GM21360 (cell line): ENCODE data around the gene IGFBP5.
A peak's percentile ranks its signal among the peaks of the same experiment; 100 is the strongest.

Source experiments
- ATAC-seq: cut with Tn5 transposase; IDR thresholded peaks from one replicate; pipeline ENCODE4 v1.9.1; 2021; ENCODE audit warnings: mild to moderate bottlenecking, moderate library complexity; ENCODE audit not compliant: unreplicated experiment

Gene IGFBP5

GRCh38 chr2:216670266-216671080, 24.9 kb downstream of the IGFBP5 start:
- no peak for ATAC-seq

GRCh38 chr2:216666461-216667233, 28.7 kb downstream of the IGFBP5 start:
- peak; percentile 58 for ATAC-seq

- ATAC-seq = no peak
Observed at GRCh38 chr2:216665717-216666116, 29.6 kb downstream of the IGFBP5 start.

- ATAC-seq = no peak
Observed at GRCh38 chr2:216665242-216665641, 30.1 kb downstream of the IGFBP5 start.

GRCh38 chr2:216664593-216665034, 30.7 kb downstream of the IGFBP5 start:
- no peak for ATAC-seq

- no peak for ATAC-seq
Observed at GRCh38 chr2:216663846-216664245, 31.5 kb downstream of the IGFBP5 start.

- no peak for ATAC-seq
Observed at GRCh38 chr2:216663106-216663505, 32.2 kb downstream of the IGFBP5 start.

- no peak for ATAC-seq
Observed at GRCh38 chr2:216661639-216662375, 33.5 kb downstream of the IGFBP5 start.

- no peak for ATAC-seq
Observed at GRCh38 chr2:216661051-216661450, 34.3 kb downstream of the IGFBP5 start.

- no peak for ATAC-seq
Observed at GRCh38 chr2:216660496-216660895, 34.9 kb downstream of the IGFBP5 start.

GRCh38 chr2:216659276-216659675, 36.1 kb downstream of the IGFBP5 start:
- ATAC-seq = no peak

- no peak for ATAC-seq
Observed at GRCh38 chr2:216658757-216659156, 36.6 kb downstream of the IGFBP5 start.

GRCh38 chr2:216657980-216658379, 37.4 kb downstream of the IGFBP5 start:
- no peak for ATAC-seq

GRCh38 chr2:216657086-216657855, 38.1 kb downstream of the IGFBP5 start:
- ATAC-seq = no peak

GRCh38 chr2:216654528-216655052, 40.8 kb downstream of the IGFBP5 start:
- no peak for ATAC-seq

- ATAC-seq = no peak
Observed at GRCh38 chr2:216653931-216654365, 41.4 kb downstream of the IGFBP5 start.

- ATAC-seq = no peak
Observed at GRCh38 chr2:216653093-216653799, 42.1 kb downstream of the IGFBP5 start.

- no peak for ATAC-seq
Observed at GRCh38 chr2:216652566-216652965, 42.8 kb downstream of the IGFBP5 start.

- no peak for ATAC-seq
Observed at GRCh38 chr2:216651351-216651881, 43.9 kb downstream of the IGFBP5 start.
